HepG2 (cell line): Measurements from ENCODE around the gene HEXD. TPM values are rescaled to one million over a fixed set of nuclear protein-coding genes. Genes with fewer than 3 reads are reported as not detected.
A peak's percentile ranks its signal among the peaks of the same experiment; 100 is the strongest.

ENCODE experiments used
- CAMTA2 ChIP-seq: sonication (generic); formaldehyde crosslinking; IDR thresholded peaks from 2 replicates; pipeline ENCODE4 v1.4.0; 2020; ENCODE audit warnings: mild to moderate bottlenecking, missing genetic modification reagents, borderline replicate concordance
- DR1 ChIP-seq: sonication (generic); formaldehyde crosslinking; IDR thresholded peaks from 2 replicates; pipeline ENCODE4 v1.8.0; 2021; ENCODE audit warnings: mild to moderate bottlenecking, missing genetic modification reagents, inconsistent platforms
- ETV6 ChIP-seq: sonication (generic); formaldehyde crosslinking; conservative IDR thresholded peaks from 2 replicates; pipeline ENCODE4 v1.4.0; 2020; ENCODE audit warnings: missing genetic modification reagents
- LBX2 ChIP-seq: sonication (generic); formaldehyde crosslinking; IDR thresholded peaks from 2 replicates; pipeline ENCODE4 v1.5.0; 2020; ENCODE audit warnings: missing genetic modification reagents, mild to moderate bottlenecking, borderline replicate concordance
- SNAPC4 ChIP-seq: sonication (generic); formaldehyde crosslinking; IDR thresholded peaks from 2 replicates; pipeline ENCODE4 v1.4.0; 2020; ENCODE audit warnings: mild to moderate bottlenecking, missing genetic modification reagents
- TBX2 ChIP-seq: sonication (generic); formaldehyde crosslinking; IDR thresholded peaks from 2 replicates; pipeline ENCODE4 v1.5.0; 2020; ENCODE audit warnings: missing genetic modification reagents, mild to moderate bottlenecking, borderline replicate concordance
- THAP9 ChIP-seq: sonication (generic); formaldehyde crosslinking; IDR thresholded peaks from 2 replicates; pipeline ENCODE4; 2020; ENCODE audit warnings: missing genetic modification reagents, mild to moderate bottlenecking, borderline replicate concordance
- ZBTB38 ChIP-seq: sonication (generic); formaldehyde crosslinking; IDR thresholded peaks from 2 replicates; pipeline ENCODE4 v1.5.1; 2020; ENCODE audit warnings: mild to moderate bottlenecking, missing genetic modification reagents
- ZC3H13 ChIP-seq: sonication (generic); formaldehyde crosslinking; IDR thresholded peaks from 2 replicates; pipeline ENCODE4 v1.8.1; 2023; ENCODE audit warnings: mild to moderate bottlenecking, missing genetic modification reagents, moderate library complexity
- ZNF350 ChIP-seq: sonication (generic); formaldehyde crosslinking; IDR thresholded peaks from 2 replicates; pipeline ENCODE4 v1.4.0; 2020; ENCODE audit warnings: mild to moderate bottlenecking, low read depth, missing genetic modification reagents, borderline replicate concordance
- polyA plus RNA-seq, 8 experiments: library from polyadenylated mRNA; depleted of rRNA in 3 of 8; stranded (reverse) in 7 of 8; unstranded in 1 of 8; fragments of >200 nt; fragmentation: Illumina TruSeq in 4 of 8; extraction: Trizol in 4 of 8; gene quantifications; 2 replicates each; pipeline versions ENCODE4 v1.2.1 to v1.2.3, GENCODE V29; 2011 to 2016; ENCODE audit warnings: low read depth in 4 of 8, missing spikeins in 1 of 8, mixed read lengths in 1 of 8; ENCODE audit not compliant: insufficient read depth in 1 of 8
- total RNA-seq, 5 experiments: library from RNA; depleted of rRNA; stranded (reverse); fragments of >200 nt; fragmentation: Illumina TruSeq; extraction: Trizol; gene quantifications; 2 replicates each; pipeline ENCODE4 v1.2.3, GENCODE V29; 2016; ENCODE audit warnings: low read depth in 1 of 5

The HEXD gene
- total and polyA plus RNA-seq, 2 of the 13 experiments (the other 11 are each of a cell fraction or from before 2014, with no cell fraction given) = 22.3 to 41.8 TPM

GRCh38 chr17:82449131-82449882, 31.2 kb downstream of the HEXD start (continued):
- TF ChIP-seq LBX2 (CRISPR knock-in tag) (no peak), ETV6 (CRISPR knock-in tag) (0 out of 2 replicates have a peak, but pooled peaks have one; percentile 48), CAMTA2 (CRISPR knock-in tag) (0 out of 2 replicates have a peak, but pooled peaks have one; percentile 38), ZBTB38 (peak; percentile 96), DR1 (CRISPR knock-in tag) (0 out of 2 replicates have a peak, but pooled peaks have one; percentile 28), ZC3H13 (CRISPR knock-in tag) (no peak), TBX2 (CRISPR knock-in tag) (0 out of 2 replicates have a peak, but pooled peaks have one; percentile 34), ZNF350 (0 out of 2 replicates have a peak, but pooled peaks have one; percentile 25), THAP9 (CRISPR knock-in tag) (peak; percentile 52; the same call in 1 of the 2 replicates), SNAPC4 (CRISPR knock-in tag) (0 out of 2 replicates have a peak, but pooled peaks have one; percentile 22)
